GM18861 (cell line): ENCODE measurements around the gene SUPV3L1.

Experiments used
- ATAC-seq: cut with Tn5 transposase; IDR thresholded peaks from one replicate; pipeline ENCODE4 v1.9.1; 2021; ENCODE audit not compliant: unreplicated experiment

SUPV3L1 gene

GRCh38 chr10:69201045-69201444 lies 21.0 kb downstream of the SUPV3L1 start:
- no peak for ATAC-seq

GRCh38 chr10:69202332-69202731 lies 22.3 kb downstream of the SUPV3L1 start:
- no peak for ATAC-seq

GRCh38 chr10:69208761-69209160 lies 28.7 kb downstream of the SUPV3L1 start:
- no peak for ATAC-seq

GRCh38 chr10:69209787-69210484 lies 29.9 kb downstream of the SUPV3L1 start:
- no peak for ATAC-seq

GRCh38 chr10:69211104-69211503 lies 31.1 kb downstream of the SUPV3L1 start:
- no peak for ATAC-seq

GRCh38 chr10:69211524-69211923 lies 31.5 kb downstream of the SUPV3L1 start:
- no peak for ATAC-seq

GRCh38 chr10:69213591-69214311 lies 33.7 kb downstream of the SUPV3L1 start:
- no peak for ATAC-seq

GRCh38 chr10:69214666-69215131 lies 34.7 kb downstream of the SUPV3L1 start:
- ATAC-seq, result no peak

GRCh38 chr10:69215405-69216171 lies 35.6 kb downstream of the SUPV3L1 start:
- no peak for ATAC-seq

- no peak for ATAC-seq
Observed at GRCh38 chr10:69216577-69217118, 36.6 kb downstream of the SUPV3L1 start.

GRCh38 chr10:69217119-69217754 lies 37.2 kb downstream of the SUPV3L1 start:
- no peak for ATAC-seq

GRCh38 chr10:69218831-69219230 lies 38.8 kb downstream of the SUPV3L1 start:
- ATAC-seq, result no peak

GRCh38 chr10:69220041-69220451 lies 40.0 kb downstream of the SUPV3L1 start, which contains the start of gene HKDC1:
TSS of gene HKDC1 (plus strand) at chr10:69220332. CDS start at chr10:69220436, 104 bp downstream.
- ATAC-seq, result no peak

GRCh38 chr10:69220507-69220906 lies 40.5 kb downstream of the SUPV3L1 start:
- ATAC-seq, result no peak

GRCh38 chr10:69222157-69223027 lies 42.4 kb downstream of the SUPV3L1 start:
- peak; percentile 83 for ATAC-seq

- no peak for ATAC-seq
Observed at GRCh38 chr10:69223028-69223342, 43.0 kb downstream of the SUPV3L1 start.

GRCh38 chr10:69224862-69225657 lies 45.0 kb downstream of the SUPV3L1 start:
- ATAC-seq, result no peak

- no peak for ATAC-seq
Observed at GRCh38 chr10:69225681-69226080, 45.6 kb downstream of the SUPV3L1 start.

- no peak for ATAC-seq
Observed at GRCh38 chr10:69226919-69227450, 47.0 kb downstream of the SUPV3L1 start.
